ENCODE results near the gene NFATC4. TPM values are rescaled to one million over a fixed set of nuclear protein-coding genes. Genes with fewer than 3 reads are reported as not detected.
"Not testable (repeated sequence)": the region's sequence is repeated elsewhere in the genome, so short reads cannot be mapped to it uniquely, and the experiment has no call there.

NFATC4 gene
- total RNA-seq, 2 donors from 2014 or later = 12.5 to 13.4 TPM

- no peaks in the 10 kb centered on the region for H3K9me3 ChIP-seq
- H3K27me3 ChIP-seq = peaks cover 0 to 4% of the 10 kb centered on the region in 2 donors
- peaks cover 0 to 48% of the 10 kb centered on the region in 2 donors for H3K4me1 ChIP-seq
- DNase-seq (ENCODE audit: low spot score) = no peak
- H3K4me3 ChIP-seq = no peak overlapping the region
- peaks cover 6% of the 10 kb centered on the region for H3K36me3 ChIP-seq
- H3K27ac ChIP-seq = no peak overlapping the region
- no peak for TF ChIP-seq CTCF (IDR thresholded peaks at IDR 0.05)
Observed at GRCh38 chr14:24369907-24370687, 2.1 kb downstream of the NFATC4 start.

GRCh38 chr14:24370748-24371147, 2.8 kb downstream of the NFATC4 start:
- H3K4me1 ChIP-seq = peaks cover 0 to 42% of the 10 kb centered on the region in 2 donors

GRCh38 chr14:24371605-24372004, 3.6 kb downstream of the NFATC4 start:
- H3K36me3 ChIP-seq, H3K27ac ChIP-seq: not testable (repeated sequence)
- H3K4me1 ChIP-seq = peaks cover 0 to 41% of the 10 kb centered on the region in 2 donors

More at GRCh38 chr14:24370748-24371147, 2.8 kb downstream of the NFATC4 start:
- peaks cover 0 to 4% of the 10 kb centered on the region in 2 donors for H3K27me3 ChIP-seq
- peaks cover 6% of the 10 kb centered on the region for H3K36me3 ChIP-seq
- DNase-seq (ENCODE audit: low spot score) = no peak
- no peak overlapping the region for H3K27ac ChIP-seq
- no peak for TF ChIP-seq CTCF (IDR thresholded peaks at IDR 0.05)
- H3K9me3 ChIP-seq = no peaks in the 10 kb centered on the region
- no peak overlapping the region for H3K4me3 ChIP-seq

GRCh38 chr14:24372701-24373416, 4.9 kb downstream of the NFATC4 start:
- Histone ChIP-seq H3K27me3 (peaks cover 0 to 4% of the 10 kb centered on the region in 2 donors), H3K36me3 (peaks cover 6% of the 10 kb centered on the region), H3K9me3 (no peaks in the 10 kb centered on the region), H3K27ac (no peak overlapping the region), H3K4me3 (no peak overlapping the region), H3K4me1 (peaks cover 0 to 36% of the 10 kb centered on the region in 2 donors)
- no peak for TF ChIP-seq CTCF (IDR thresholded peaks at IDR 0.05)
- DNase-seq (ENCODE audit: low spot score) = no peak

More at GRCh38 chr14:24371605-24372004, 3.6 kb downstream of the NFATC4 start:
- H3K9me3 ChIP-seq; DNase-seq (ENCODE audit: low spot score); H3K27me3 ChIP-seq; H3K4me3 ChIP-seq: not testable (repeated sequence)

GRCh38 chr14:24376448-24377070, 8.6 kb downstream of the NFATC4 start:
- DNase-seq (ENCODE audit: low spot score) = no peak
- Histone ChIP-seq H3K27ac (no peak overlapping the region), H3K4me1 (peaks cover 0 to 9% of the 10 kb centered on the region in 2 donors), H3K4me3 (no peak overlapping the region), H3K36me3 (peaks cover 6% of the 10 kb centered on the region), H3K9me3 (no peaks in the 10 kb centered on the region), H3K27me3 (no peaks in the 10 kb centered on the region)
- no peak for TF ChIP-seq CTCF (IDR thresholded peaks at IDR 0.05)

GRCh38 chr14:24377126-24377525, 9.1 kb downstream of the NFATC4 start:
- Histone ChIP-seq H3K36me3 (peaks cover 6% of the 10 kb centered on the region), H3K27ac (no peak overlapping the region), H3K9me3 (no peaks in the 10 kb centered on the region), H3K4me3 (no peak overlapping the region), H3K27me3 (no peaks in the 10 kb centered on the region), H3K4me1 (peaks cover 0 to 9% of the 10 kb centered on the region in 2 donors)
- TF ChIP-seq CTCF (IDR thresholded peaks at IDR 0.05) = no peak
- no peak for DNase-seq (ENCODE audit: low spot score)

Data from right atrium auricular region (tissue), 2 donors.